ENCODE results near the gene UGT1A9. TPM values are rescaled to one million over a fixed set of nuclear protein-coding genes. Genes with fewer than 3 reads are reported as not detected.

Gene UGT1A9
- total RNA-seq, 4 donors from 2014 or later = not detected

DNA sequence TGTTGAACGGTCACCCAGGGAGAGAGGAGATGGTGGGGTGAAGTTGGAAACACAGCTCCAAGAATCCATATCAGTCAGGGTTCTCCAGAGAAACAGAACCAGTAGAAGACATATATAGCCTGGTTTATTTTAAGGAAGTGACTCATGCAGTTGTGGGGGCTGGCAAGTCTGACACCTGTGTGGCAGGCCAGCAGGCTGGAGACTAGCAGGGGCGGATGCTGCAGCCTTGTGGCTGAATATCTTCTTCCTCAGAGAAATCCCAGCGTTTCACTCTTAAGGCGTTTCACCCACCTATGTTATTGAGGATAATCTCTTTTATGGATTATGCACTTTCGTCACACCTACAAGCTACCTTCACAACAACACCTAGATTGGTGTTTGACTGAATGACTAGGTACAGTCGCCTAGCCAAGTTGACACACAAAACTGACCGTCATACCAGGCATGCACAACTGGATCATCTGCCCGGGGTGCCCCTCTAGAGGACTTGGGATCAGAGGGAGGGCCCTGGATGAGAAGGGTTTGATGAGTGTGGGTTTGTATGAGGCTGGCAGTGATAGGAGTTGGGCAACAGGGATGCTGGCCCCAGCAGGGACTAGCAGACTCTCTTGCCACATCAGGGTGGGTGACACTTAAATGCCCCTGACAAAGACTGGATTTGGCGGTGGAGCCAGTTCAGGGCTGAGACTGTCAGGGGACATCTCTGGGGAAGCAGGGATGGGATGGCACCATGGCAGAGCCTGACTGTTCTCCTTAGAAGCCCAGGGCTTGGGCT lies 129.8 kb downstream of the UGT1A9 start:
- 82% methylated on average over 9 of the region's 9 CpGs for WGBS

DNA sequence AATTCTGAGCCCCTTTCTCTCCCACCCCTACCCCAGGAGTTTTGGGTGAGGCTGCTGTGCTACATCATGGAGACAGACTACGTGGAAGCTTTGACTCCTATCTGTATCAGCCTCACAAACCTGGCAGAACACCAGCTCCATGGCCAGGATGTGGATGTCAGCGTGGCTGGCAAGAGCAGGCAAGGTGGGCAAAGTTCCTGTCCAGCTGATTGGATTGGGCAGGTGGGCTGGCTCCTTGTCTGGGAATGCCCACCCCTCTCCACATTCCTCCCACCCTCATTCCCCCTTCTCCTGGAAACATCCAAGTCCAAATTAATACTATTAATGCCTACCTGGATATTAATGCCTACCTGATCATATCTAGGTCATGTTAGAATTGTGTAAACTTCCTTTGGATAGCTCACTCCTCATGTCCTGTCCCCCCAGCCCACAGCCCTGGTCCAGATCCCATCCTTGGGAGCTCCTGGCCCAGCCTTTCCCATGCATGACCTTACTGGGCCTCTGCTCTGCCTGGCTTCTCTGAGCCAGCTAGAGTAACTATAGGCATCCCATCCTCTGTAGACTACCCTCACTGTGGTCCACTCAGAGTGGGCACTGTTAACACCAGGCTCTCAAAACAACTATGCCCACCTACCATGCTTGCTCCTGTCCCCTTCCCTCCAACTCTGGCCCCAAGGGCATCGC lies 130.6 kb downstream of the UGT1A9 start:
- H3K36me3 ChIP-seq = no peaks in the 10 kb centered on the region
- no peaks in the 10 kb centered on the region for H3K4me1 ChIP-seq
- TF ChIP-seq, protein P1, sequence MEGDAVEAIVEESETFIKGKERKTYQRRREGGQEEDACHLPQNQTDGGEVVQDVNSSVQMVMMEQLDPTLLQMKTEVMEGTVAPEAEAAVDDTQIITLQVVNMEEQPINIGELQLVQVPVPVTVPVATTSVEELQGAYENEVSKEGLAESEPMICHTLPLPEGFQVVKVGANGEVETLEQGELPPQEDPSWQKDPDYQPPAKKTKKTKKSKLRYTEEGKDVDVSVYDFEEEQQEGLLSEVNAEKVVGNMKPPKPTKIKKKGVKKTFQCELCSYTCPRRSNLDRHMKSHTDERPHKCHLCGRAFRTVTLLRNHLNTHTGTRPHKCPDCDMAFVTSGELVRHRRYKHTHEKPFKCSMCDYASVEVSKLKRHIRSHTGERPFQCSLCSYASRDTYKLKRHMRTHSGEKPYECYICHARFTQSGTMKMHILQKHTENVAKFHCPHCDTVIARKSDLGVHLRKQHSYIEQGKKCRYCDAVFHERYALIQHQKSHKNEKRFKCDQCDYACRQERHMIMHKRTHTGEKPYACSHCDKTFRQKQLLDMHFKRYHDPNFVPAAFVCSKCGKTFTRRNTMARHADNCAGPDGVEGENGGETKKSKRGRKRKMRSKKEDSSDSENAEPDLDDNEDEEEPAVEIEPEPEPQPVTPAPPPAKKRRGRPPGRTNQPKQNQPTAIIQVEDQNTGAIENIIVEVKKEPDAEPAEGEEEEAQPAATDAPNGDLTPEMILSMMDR (IDR thresholded peaks at IDR 0.05) = no peak
- TF ChIP-seq POLR2A (IDR thresholded peaks at IDR 0.05; ENCODE audit: low read depth) (no peak), EP300 (IDR thresholded peaks at IDR 0.05) (no peak), POLR2AphosphoS5 (IDR thresholded peaks at IDR 0.05) (no peak)
- H3K27me3 ChIP-seq = peaks cover 0 to under 1% (median 0%) of the 10 kb centered on the region in 4 donors
- WGBS = 86% methylated on average over 2 of the region's 3 CpGs
- no peak overlapping the region for H3K4me3 ChIP-seq
- intact Hi-C loops (cut with DNase I) = no loop called here
- H3K9me3 ChIP-seq = no peaks in the 10 kb centered on the region
- DNase-seq (ENCODE audit: extremely low spot score) = peak; percentile 74
- no peak overlapping the region for H3K27ac ChIP-seq (replicated peaks in 1 of 4)

More for the DNA sequence above, 129.8 kb downstream of the UGT1A9 start:
- H3K36me3 ChIP-seq = no peaks in the 10 kb centered on the region
- intact Hi-C loops (cut with DNase I) = no loop called here
- no peak for TF ChIP-seq POLR2AphosphoS5 (IDR thresholded peaks at IDR 0.05)
- TF ChIP-seq EP300 (IDR thresholded peaks at IDR 0.05) = no peak
- TF ChIP-seq, protein P1 (IDR thresholded peaks at IDR 0.05) = no peak
- no peak for TF ChIP-seq POLR2A (IDR thresholded peaks at IDR 0.05; ENCODE audit: low read depth)
- H3K4me3 ChIP-seq = no peak overlapping the region
- H3K27me3 ChIP-seq = no peaks in the 10 kb centered on the region
- H3K9me3 ChIP-seq = no peaks in the 10 kb centered on the region
- H3K4me1 ChIP-seq = no peaks in the 10 kb centered on the region
- peak; percentile 55 for DNase-seq (ENCODE audit: extremely low spot score)
- no peak overlapping the region for H3K27ac ChIP-seq (replicated peaks in 1 of 4)

DNA sequence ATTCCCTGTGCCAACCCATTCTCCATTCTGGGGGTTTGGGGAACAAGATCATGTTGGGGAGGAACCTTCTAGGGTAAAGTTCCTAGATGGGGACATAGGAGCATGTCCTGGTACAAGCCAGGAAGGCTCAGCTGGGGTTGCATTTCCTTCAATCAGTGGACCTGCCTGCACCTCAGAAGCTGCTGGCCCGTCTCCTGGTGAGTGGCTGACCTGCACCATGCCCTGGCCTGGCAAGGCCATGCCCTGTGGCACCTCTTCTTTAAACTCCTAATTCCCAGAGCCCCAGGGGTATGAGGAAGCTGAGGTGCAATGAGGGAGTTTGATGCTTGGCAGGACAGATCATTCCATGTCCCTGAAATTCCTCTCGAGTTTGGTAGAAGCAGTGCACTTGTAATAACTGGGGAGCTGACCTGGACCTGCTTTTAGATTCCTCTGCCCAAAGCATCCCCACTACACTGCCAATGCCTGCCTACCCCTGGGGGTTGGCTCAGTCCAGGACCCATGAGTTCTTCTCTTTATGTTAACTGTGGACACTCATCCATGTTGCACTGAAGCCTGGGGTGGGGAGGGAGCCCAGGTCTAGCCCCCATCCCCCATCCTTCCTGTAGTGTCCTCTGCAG lies 131.7 kb downstream of the UGT1A9 start:
- 89% methylated on average over 2 of the region's 2 CpGs for WGBS
- Histone ChIP-seq H3K27ac (replicated peaks in 1 of 4) (no peak overlapping the region), H3K4me1 (no peaks in the 10 kb centered on the region), H3K36me3 (no peaks in the 10 kb centered on the region), H3K27me3 (peaks cover 0 to 12% (median 0%) of the 10 kb centered on the region in 4 donors), H3K9me3 (no peaks in the 10 kb centered on the region), H3K4me3 (no peak overlapping the region)
- TF ChIP-seq POLR2A (IDR thresholded peaks at IDR 0.05; ENCODE audit: low read depth) (no peak), POLR2AphosphoS5 (IDR thresholded peaks at IDR 0.05) (no peak), EP300 (IDR thresholded peaks at IDR 0.05) (no peak)
- TF ChIP-seq, protein P1 (IDR thresholded peaks at IDR 0.05) = no peak
- DNase-seq (ENCODE audit: extremely low spot score) = no peak
- intact Hi-C loops (cut with DNase I) = no loop called here

DNA sequence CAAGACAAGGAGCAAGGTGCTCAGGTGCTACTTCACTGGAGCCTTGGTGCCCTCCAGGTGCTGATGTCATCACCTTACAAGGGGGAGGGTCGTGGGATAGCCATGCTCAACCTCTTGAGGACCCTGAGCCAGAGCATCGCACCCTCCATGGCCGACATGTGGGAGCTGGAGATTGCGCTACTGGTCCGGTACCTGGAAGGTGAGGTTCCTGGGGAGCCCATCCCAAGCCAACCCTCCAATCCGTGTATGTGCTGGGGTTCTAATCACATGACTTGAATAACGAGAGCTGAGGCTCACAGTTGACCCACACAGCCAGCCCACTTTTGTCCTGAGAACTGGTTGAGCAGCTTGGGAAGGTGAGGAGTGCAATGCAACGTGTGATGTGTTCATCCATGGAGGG lies 132.3 kb downstream of the UGT1A9 start:
- H3K36me3 ChIP-seq = no peaks in the 10 kb centered on the region
- no peak overlapping the region for H3K4me3 ChIP-seq
- intact Hi-C loops (cut with DNase I) = no loop called here
- WGBS = 46% methylated on average over 4 of the region's 8 CpGs
- H3K4me1 ChIP-seq = no peaks in the 10 kb centered on the region
- TF ChIP-seq POLR2A (IDR thresholded peaks at IDR 0.05; ENCODE audit: low read depth) (no peak), POLR2AphosphoS5 (IDR thresholded peaks at IDR 0.05) (no peak), EP300 (IDR thresholded peaks at IDR 0.05) (no peak)
- TF ChIP-seq, protein P1 (IDR thresholded peaks at IDR 0.05) = no peak
- peaks cover 0 to 16% (median 0%) of the 10 kb centered on the region in 4 donors for H3K27me3 ChIP-seq
- DNase-seq (ENCODE audit: extremely low spot score) = peak; percentile 90
- no peaks in the 10 kb centered on the region for H3K9me3 ChIP-seq
- H3K27ac ChIP-seq (replicated peaks in 1 of 4) = no peak overlapping the region

All from esophagus muscularis mucosa (tissue), 4 donors.